NCI-H1048 (cell line): ENCODE results near the gene MYOG.

Experiments
- DNase-seq: peaks from one replicate; lab custom pipeline; 2025; lab: John Stamatoyannopoulos, UW

MYOG gene

GRCh38 chr1:203117611-203118575 lies 32.1 kb upstream of the MYOG start:
- peak; percentile 16 for DNase-seq

GRCh38 chr1:203116091-203116820 lies 30.4 kb upstream of the MYOG start:
- DNase-seq: no peak

DNA sequence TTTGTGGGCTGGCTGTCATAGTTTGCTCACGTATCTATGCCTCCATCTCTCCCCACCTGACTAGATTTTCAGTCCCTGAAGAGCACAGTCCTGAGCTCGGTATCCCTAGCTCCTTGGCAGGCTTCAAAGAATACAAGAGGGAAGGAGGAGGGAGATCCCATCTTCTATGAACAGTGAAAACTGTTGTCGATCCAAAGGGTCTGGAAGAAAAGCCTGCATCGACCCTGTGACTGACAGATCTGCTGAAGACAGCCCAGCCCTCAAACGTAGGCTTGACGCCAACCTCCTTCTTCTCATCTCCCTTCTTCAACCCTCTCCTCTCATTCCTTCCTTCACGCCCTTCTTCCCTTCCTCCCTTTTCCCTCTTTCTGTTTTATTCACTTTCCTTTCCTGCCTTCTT lies 28.4 kb upstream of the MYOG start:
- no peak for DNase-seq

- DNase-seq: no peak
Observed at GRCh38 chr1:203113308-203113707, 27.5 kb upstream of the MYOG start.

DNA sequence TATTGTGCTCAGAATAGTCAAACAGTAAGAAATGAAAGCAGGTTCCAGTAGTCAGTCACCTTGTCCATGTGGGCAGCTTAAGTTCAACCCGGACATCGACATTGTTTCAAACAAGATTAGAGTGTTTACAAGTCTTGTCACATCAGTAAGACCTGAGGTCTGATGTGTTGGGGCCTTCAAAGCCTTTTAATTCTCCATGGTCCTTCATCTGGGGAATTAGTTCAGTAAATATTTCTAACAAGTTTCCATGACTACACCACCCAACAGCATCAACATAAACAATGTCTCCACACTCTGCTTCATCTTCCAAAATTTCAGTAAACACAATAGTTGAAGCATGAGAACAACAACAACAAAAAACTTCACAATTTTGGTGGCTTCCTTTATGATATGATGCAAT lies 26.7 kb upstream of the MYOG start:
- DNase-seq: no peak

- DNase-seq: no peak
Observed at GRCh38 chr1:203104789-203105390, 19.1 kb upstream of the MYOG start.

GRCh38 chr1:203103829-203104495 lies 18.1 kb upstream of the MYOG start:
- no peak for DNase-seq

DNA sequence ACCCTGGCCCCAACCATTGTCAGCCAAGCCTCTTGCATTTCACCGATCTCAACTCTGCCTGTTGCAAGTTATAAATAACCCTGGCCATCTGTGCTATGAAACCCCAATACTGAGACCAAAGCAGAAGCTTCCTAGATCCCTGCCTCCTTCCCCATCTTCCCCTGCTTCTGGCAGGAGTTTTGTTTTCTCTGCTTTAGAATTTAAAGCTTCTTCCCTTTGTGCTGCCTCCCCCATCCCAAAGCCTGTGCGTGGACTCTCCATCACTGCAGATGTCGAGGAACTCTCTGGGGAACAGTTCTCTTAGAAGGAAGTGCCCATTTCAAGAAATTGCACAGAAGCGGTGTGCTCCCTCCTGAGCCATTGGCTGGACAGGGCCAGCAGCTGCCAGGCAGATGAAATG lies 17.4 kb upstream of the MYOG start:
- DNase-seq: no peak

GRCh38 chr1:203101813-203102634 lies 16.2 kb upstream of the MYOG start:
- DNase-seq: no peak

- no peak for DNase-seq
Observed at GRCh38 chr1:203100516-203100869, 14.7 kb upstream of the MYOG start.

DNA sequence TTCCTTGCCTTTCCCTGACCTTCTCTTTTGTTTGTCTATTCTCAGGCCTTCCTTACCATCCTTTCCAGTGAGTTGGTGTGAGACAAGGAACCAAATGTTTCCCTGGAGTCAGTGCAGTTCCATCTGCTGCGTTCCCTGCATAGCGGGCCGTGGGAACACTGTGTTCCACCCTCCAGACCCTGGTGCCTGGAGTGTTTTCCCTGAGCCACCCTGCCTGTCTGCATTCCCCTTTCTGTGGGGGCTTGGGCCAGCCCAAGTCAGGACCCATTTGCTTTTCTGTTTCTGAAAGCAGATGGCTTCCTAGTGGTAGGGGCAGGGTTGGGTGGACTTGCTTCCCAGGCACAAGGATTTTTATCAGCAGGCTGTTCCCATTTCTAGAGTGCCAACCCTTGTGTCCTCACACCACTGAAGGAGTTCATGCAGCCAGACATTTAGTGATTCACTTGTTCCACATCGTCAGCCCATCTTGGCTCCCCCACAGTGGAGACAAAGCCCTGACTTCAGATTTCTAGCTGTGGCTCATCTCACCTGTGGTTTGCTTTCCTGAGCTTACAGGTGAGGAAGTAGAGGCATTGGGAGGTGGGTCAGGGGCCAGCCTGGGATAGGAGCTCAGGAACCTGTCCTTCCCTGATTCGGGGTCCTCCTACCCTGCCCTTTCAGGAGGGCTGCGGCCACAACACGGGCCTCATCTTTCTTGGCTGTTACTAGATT lies 14.1 kb upstream of the MYOG start:
- no peak for DNase-seq

- no peak for DNase-seq
Observed at GRCh38 chr1:203098914-203099520, 13.2 kb upstream of the MYOG start.

DNA sequence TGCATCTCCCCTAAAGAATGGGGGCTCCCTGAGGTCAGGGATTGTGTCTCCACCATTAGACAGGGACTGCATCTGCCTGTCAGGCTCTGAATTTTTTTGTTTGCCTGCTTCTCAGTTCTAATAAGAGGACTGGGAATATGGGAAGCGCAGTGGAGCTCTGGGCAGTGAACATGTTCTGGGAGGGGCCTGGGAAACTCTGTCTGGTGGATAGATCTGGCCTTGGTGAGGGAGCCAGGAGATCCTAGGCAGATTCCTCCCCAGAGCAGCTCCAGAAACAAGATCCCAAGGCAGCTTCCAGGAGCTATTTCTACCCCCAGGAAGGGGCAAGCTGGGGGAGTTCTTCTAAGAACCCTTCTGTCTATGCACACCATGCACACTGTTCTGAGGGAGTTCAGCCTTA lies 12.6 kb upstream of the MYOG start:
- no peak for DNase-seq

- no peak for DNase-seq
Observed at GRCh38 chr1:203097001-203097400, 11.2 kb upstream of the MYOG start.

DNA sequence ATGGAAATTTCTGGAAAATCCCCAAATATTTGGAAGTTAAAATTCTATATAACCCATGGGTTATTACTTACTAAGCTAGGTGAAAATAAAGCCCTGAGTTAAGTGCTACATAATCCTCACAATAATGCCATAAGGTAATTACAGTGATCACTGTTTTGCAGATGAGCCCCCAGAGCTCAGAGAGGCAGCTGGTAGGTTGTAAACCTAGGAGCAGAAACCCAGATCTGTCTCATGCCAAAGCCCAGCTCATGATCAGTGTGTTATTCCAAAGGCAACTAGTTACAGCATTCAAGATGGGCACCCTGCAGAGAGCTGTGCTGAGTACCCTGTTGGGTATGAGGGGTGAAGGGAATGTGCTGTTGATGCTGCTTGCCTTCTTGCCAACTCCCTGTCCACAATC lies 10.8 kb upstream of the MYOG start:
- DNase-seq: no peak

- DNase-seq: no peak
Observed at GRCh38 chr1:203095061-203095690, 9.4 kb upstream of the MYOG start.

- no peak for DNase-seq
Observed at GRCh38 chr1:203093754-203094410, 8.1 kb upstream of the MYOG start.

DNA sequence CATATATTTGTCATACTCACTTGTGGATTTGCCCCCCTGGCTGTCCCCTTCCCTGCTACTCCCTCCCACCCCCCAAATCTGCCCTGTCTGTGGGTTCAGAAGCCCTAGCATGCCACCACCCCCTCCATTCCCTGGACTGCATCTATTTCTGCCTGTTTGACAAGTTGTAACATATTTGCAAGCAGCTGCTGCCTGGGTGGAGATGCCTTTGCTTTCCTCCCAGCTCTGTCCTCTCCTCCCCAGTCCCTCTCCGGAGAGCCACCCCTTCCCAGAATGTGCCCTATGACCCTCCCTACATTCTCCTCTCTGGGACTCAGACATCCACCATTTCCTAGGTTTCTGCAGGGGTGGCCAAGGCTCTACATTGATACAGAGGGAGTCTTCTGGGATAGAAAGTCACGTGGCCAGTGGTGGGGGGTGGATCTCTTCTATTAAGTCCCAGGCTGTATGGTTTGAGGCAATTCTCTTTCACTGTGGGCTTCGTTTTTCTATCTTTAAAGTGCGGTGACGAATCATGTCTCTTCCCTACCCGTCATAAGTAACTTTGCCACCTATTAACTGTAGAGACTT lies 6.0 kb upstream of the MYOG start:
- no peak for DNase-seq

GRCh38 chr1:203091199-203091477 lies 5.3 kb upstream of the MYOG start:
- no peak for DNase-seq
